Measurements from ENCODE around the gene COL16A1.

COL16A1 gene

DNA sequence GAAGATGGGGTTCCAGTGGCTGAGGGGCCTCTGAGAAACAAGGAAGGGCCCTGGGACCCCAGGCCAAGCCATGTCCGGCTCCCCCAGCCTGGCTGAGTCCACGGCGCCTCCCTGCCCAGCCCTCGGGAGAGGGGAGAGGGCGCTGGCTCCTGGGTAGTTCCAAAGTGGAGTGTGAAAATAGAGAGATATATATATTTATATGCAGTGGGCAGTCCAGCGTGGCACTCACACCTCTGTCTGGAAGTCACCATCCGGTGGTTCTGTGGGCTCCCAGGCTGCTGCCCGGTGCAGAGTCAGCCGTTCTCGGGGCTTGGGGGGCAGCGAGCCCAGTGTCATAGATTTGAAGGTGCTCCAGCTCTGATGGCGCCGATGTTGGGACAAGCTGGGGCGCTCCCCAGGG is 23.4 kb upstream of the COL16A1 start:
- ATAC-seq (replicated peaks) (no peak), DNase-seq (no peak)
- Mint-ChIP-seq H3K4me3 (no peak overlapping the region), H3K9me3 (no peaks in the 10 kb centered on the region), H3K4me1 (ENCODE audit: low read depth in 2 of 2) (peaks cover 0 to 2% of the 10 kb centered on the region in 2 donors), H3K36me3 (ENCODE audit: insufficient read depth) (peaks cover 9% of the 10 kb centered on the region), H3K27me3 (peaks cover 6 to 23% of the 10 kb centered on the region in 2 donors), H3K27ac (no peak overlapping the region)

DNA sequence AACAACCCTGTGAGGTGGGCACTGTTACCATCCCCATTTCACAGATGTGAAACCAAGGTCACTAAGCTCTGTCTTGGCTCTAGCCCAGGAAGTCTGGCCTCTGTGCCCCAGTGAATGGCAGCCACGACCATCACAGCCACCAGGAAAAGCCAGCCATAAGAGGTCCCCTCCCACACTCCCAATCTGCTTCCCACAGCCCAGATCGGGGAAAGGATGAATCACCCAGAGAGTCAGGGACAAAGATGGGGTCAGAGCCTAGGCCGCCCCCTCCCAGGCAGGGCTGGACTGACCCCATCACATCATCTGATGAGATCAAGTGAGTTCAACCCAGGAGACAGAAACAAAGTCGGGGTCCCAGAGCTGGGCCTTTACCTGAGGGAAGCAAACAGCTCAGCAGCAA is 22.9 kb upstream of the COL16A1 start:
- H3K27me3 Mint-ChIP-seq: peaks cover 11 to 28% of the 10 kb centered on the region in 2 donors
- no peak overlapping the region for H3K27ac Mint-ChIP-seq

DNA sequence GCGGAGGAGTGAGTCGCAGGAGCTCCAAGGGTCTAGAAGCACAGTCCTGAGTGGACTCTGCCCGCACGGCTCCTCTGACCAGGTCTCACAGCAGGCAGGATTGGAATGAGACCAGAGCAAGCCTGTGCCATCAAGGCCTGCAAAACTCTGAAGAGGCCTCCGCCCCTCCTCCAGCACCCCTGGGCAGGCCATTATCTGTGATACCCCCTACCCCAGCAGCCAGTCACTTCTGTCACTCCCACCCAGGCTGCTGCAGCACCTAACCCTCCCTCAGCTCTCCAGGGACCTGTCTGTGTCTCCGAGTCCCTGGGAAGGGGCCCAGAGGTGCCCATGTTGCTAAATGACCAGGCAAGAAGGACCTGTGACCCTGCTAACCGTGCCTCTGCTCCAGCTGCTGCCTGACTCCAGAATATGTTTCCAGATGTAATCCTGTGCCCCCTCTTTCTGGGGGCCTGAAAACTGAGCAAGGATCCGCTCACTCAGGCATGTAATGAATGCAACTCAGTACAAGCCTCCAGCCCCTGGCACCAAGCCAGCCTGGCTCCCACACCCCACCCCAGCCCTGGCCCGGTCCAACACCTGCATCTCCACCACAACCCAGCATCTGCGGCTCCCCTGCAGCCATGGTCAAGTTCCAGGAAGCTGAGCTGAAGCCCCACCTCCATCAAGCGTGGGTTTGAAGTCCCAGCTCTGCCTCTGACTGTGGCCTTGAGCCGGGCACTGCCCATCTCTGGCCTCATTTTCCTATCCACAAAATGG is 22.1 kb upstream of the COL16A1 start:
- Mint-ChIP-seq H3K9me3 (no peaks in the 10 kb centered on the region), H3K4me1 (ENCODE audit: low read depth in 2 of 2) (peaks cover 0 to 2% of the 10 kb centered on the region in 2 donors), H3K4me3 (no peak overlapping the region), H3K27me3 (peaks cover 18 to 35% of the 10 kb centered on the region in 2 donors), H3K27ac (peak overlapping the region in 1 of 2 donors; percentile 30), H3K36me3 (ENCODE audit: insufficient read depth) (peaks cover 9% of the 10 kb centered on the region)
- ATAC-seq (replicated peaks) (no peak), DNase-seq (no peak)

More for the DNA sequence above, 22.9 kb upstream of the COL16A1 start:
- H3K36me3 Mint-ChIP-seq (ENCODE audit: insufficient read depth): peaks cover 9% of the 10 kb centered on the region
- no peak for ATAC-seq (replicated peaks)
- no peak for DNase-seq
- H3K9me3 Mint-ChIP-seq: no peaks in the 10 kb centered on the region
- H3K4me3 Mint-ChIP-seq: no peak overlapping the region
- peaks cover 0 to 2% of the 10 kb centered on the region in 2 donors for H3K4me1 Mint-ChIP-seq (ENCODE audit: low read depth in 2 of 2)

DNA sequence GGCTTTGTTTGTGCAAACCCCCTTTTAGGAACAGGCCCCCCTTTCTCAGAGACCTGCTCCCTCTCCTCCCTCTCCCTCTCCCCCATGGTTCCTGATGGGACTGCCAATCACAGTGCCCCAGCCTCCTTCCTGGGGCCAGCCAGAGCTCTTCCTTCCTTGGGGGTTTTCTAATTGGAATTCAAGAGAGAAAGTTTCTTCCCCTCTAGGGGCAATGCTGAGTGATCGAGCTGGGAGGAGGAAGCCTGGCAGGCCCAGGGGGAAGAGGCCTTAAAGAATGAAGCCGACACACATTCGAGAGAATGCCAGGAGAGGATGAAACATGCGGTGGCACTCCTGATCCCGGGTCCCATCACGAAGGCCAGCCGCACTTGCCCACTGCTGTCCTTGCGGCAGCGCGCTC is 21.3 kb upstream of the COL16A1 start:
- DNase-seq (no peak), ATAC-seq (replicated peaks) (no peak)
- Mint-ChIP-seq H3K4me1 (ENCODE audit: low read depth in 2 of 2) (peaks cover 0 to 2% of the 10 kb centered on the region in 2 donors), H3K27me3 (peaks cover 21 to 37% of the 10 kb centered on the region in 2 donors), H3K36me3 (ENCODE audit: insufficient read depth) (peaks cover 9% of the 10 kb centered on the region), H3K4me3 (no peak overlapping the region), H3K27ac (no peak overlapping the region), H3K9me3 (no peaks in the 10 kb centered on the region)

DNA sequence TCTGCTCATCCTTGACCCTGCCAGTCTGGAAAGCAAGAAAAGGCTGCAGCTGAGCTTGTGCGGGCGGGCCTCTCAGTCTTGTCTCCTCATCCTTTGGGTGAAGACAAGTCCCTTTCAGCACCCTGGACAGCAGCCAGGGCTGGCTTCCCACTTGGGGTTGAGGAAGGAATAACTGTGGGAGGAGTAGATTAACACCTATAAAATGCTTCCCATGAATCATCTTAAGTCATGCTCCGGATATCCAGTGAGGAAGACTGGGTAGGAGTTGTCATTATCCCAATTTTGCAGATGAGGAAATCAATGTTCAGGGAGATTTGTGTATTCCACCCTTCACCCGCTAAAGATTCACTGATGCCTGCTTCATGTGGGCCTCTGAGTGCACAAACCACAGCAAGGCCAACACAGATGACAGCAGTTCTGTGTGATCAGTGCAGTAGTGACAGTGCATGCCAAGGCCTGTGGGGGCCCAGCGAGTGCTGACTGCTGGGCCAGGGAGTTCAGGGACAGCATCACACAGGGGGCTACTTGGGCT is 20.1 kb upstream of the COL16A1 start:
- no peak overlapping the region for H3K27ac Mint-ChIP-seq
- no peak overlapping the region for H3K4me3 Mint-ChIP-seq
- peaks cover 26 to 36% of the 10 kb centered on the region in 2 donors for H3K27me3 Mint-ChIP-seq
- peak; percentile 31 to 35 (median 33) for DNase-seq
- no peak for ATAC-seq (replicated peaks)
- peaks cover 0 to 2% of the 10 kb centered on the region in 2 donors for H3K4me1 Mint-ChIP-seq (ENCODE audit: low read depth in 2 of 2)
- H3K36me3 Mint-ChIP-seq (ENCODE audit: insufficient read depth): peaks cover 5% of the 10 kb centered on the region
- H3K9me3 Mint-ChIP-seq: no peaks in the 10 kb centered on the region

DNA sequence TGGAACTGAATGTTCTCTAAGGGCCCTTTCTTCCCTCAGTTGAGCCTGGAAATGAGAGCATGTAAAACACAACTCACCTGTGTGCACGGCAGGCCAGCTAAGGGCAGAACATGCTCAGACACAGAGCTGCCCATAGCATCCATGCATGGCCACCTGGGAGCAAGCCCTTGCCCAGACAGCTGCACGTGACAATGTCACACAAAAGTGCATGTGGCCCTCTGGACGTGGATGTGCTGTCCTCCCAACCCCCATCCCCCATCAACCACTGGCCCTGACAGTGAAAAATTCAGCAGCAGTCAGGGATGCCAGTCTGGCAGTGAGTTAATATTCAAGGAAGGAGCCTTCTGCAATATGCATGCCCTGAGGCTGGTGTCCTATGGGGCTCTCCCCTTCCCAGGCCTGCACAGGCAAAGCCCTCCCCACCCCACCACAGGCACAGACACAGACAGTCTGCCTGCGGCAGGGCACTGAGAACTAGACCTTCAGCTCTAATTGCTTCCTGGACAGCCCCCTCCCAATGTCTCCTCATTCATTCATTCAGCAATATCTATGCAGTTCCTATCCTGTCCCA is 14.6 kb upstream of the COL16A1 start:
- H3K27me3 Mint-ChIP-seq: peaks cover 70 to 91% of the 10 kb centered on the region in 2 donors
- no peaks in the 10 kb centered on the region for H3K36me3 Mint-ChIP-seq (ENCODE audit: insufficient read depth)
- peaks cover 14 to 15% of the 10 kb centered on the region in 2 donors for H3K4me1 Mint-ChIP-seq (ENCODE audit: low read depth in 2 of 2)
- H3K9me3 Mint-ChIP-seq: no peaks in the 10 kb centered on the region
- DNase-seq: no peak
- no peak overlapping the region for H3K27ac Mint-ChIP-seq
- ATAC-seq (replicated peaks): no peak
- H3K4me3 Mint-ChIP-seq: no peak overlapping the region

DNA sequence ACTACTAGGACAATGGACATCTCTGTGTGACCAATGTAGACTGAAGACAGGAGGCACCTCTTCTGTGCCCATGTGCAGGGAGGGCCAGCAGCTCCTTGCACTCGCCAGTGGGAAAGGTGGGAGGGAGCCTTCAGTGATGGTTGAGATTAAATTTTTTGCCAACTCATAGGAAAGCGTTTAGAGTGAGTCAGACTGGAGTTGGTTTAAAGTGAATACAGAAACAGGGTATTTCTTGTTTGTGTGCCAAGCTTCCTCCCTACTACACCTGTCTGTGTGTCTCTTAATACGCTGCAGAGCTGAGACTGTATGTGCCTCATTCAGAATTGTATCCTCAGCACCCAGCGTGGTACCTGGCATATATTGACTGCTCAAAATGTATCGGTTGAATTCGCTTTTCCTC is 13.5 kb upstream of the COL16A1 start:
- no peaks in the 10 kb centered on the region for H3K36me3 Mint-ChIP-seq (ENCODE audit: insufficient read depth)
- no peak for DNase-seq
- H3K27me3 Mint-ChIP-seq: peaks cover 76 to 92% of the 10 kb centered on the region in 2 donors
- no peaks in the 10 kb centered on the region for H3K9me3 Mint-ChIP-seq
- no peak overlapping the region for H3K27ac Mint-ChIP-seq
- no peak overlapping the region for H3K4me3 Mint-ChIP-seq
- no peak for ATAC-seq (replicated peaks)
- peaks cover 14 to 15% of the 10 kb centered on the region in 2 donors for H3K4me1 Mint-ChIP-seq (ENCODE audit: low read depth in 2 of 2)

DNA sequence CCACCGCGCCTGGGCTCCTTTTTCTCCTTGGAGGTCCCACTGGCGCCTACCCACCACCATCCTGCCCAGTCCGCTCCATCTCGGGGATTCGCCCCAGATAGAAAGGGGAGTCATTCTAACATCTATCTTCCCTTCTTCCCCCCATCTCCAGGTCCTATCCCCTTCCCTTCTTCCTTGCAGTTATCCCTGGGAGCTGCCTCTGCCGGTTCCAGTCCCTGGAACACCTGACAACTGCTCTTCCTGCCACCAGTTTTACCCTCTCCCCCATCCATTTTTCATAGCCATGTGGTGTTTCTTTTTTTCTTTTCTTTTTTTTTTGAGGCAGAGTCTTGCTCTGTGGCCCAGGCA is 12.0 kb upstream of the COL16A1 start:
- H3K9me3 Mint-ChIP-seq: no peaks in the 10 kb centered on the region
- peak overlapping the region; percentile 41 to 74 for H3K4me3 Mint-ChIP-seq
- peaks cover 14 to 15% of the 10 kb centered on the region in 2 donors for H3K4me1 Mint-ChIP-seq (ENCODE audit: low read depth in 2 of 2)
- no peaks in the 10 kb centered on the region for H3K36me3 Mint-ChIP-seq (ENCODE audit: insufficient read depth)
- DNase-seq: no peak
- peaks cover 66 to 84% of the 10 kb centered on the region in 2 donors for H3K27me3 Mint-ChIP-seq
- H3K27ac Mint-ChIP-seq: no peak overlapping the region
- ATAC-seq (replicated peaks): no peak

DNA sequence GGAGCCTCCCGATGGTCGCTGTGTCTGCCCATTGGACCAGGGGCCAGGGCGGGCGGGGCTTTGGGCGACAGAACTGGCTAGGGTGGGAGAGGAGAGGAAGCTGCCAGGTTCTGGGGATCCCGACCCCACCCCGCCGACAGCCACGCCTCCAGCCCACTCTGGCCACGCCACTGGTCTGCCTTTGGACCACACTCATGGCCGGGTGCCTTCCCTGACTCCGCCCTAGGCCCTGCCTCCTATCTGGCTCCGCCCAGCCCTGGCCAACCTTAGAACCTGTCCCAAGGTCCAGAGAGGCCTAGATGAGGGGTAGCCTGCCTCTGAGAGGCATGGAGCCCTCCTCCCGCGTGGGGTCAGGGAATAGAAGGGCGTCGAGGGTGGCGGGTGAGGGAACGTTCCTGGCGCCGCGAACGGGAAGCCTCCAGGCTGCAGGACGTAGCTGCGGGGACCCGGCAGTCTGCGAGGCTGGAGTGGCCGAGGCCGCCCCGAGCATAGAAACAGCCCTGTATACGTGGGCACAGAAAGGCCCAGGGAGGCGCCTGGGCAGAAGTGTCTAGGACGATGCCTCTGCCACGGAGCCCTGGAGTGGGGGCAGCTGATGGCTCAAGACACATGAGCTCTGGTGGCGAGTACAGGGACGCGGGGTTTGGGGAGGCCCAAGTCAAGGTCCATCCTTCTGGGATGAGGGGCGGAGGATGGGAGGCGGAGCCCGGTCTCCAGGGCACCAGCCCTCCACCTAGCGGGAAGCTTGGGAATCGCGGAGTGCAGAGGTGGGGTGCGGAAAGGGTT is 11.5 kb upstream of the COL16A1 start:
- DNase-seq (no peak), ATAC-seq (replicated peaks) (peak; percentile 32)
- H3K36me3 Mint-ChIP-seq (ENCODE audit: insufficient read depth): no peaks in the 10 kb centered on the region
- H3K27ac Mint-ChIP-seq: no peak overlapping the region
- H3K27me3 Mint-ChIP-seq: peaks cover 65 to 79% of the 10 kb centered on the region in 2 donors
- H3K4me3 Mint-ChIP-seq: peak overlapping the region; percentile 49 to 74
- H3K4me1 Mint-ChIP-seq (ENCODE audit: low read depth in 2 of 2): peaks cover 14 to 15% of the 10 kb centered on the region in 2 donors
- H3K9me3 Mint-ChIP-seq: no peaks in the 10 kb centered on the region

DNA sequence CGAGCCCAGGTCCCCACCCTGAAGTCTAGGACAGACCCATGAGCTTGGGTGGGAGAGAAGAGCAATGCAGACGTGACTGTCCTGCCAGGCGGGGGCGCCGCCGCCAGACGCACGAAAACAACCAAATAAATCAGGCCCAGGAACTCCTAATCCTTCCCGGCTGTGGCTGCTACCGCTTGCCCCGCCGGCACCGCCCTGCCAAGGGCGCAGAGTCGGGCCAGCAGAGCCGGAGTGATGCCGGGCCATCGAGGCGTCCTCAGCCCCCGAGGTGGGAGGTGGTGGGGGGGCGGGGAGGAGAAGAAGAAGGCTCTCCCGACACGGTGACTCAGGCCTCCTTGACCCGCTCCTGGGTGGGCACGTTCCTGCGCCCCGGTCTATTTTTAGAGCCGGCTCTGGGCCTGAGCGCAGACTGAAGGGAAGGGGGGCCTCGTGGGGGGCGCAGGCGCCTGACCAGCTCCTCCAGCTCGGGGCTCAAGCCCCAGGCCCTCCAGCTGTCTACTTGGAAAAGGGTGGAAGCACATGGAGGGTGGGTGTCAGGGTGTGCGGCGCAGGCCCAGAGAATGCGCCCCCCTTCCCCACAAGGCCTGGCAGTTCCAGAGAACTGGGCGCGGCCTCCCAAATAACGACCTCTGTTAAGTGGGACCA is 10.7 kb upstream of the COL16A1 start:
- Mint-ChIP-seq H3K27me3 (peaks cover 65 to 78% of the 10 kb centered on the region in 2 donors), H3K27ac (no peak overlapping the region), H3K4me3 (peak overlapping the region; percentile 33 to 53), H3K9me3 (no peaks in the 10 kb centered on the region), H3K36me3 (ENCODE audit: insufficient read depth) (no peaks in the 10 kb centered on the region), H3K4me1 (ENCODE audit: low read depth in 2 of 2) (peaks cover 14 to 15% of the 10 kb centered on the region in 2 donors)
- ATAC-seq (replicated peaks): peak; percentile 58
- DNase-seq: peak in 1 of 3 experiments; percentile 15

DNA sequence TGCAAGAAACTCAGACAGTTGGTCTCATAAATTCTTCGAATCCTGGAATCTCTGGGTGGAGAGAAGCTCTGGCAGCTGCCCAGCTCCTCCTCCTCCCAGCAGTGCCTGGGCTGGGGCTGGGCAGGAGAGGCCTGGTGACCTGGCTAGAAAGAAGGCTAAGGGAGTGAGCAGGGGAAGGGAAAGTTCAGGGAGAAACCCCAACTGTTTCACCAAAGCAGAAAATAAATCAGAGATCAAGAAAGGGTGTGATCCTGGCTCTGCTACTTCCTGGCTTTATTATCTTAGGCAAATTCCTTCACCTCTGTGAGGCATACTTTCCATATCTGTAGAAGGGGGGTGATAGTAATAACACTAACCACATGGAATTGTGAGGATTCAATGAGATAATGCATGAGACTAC is 8.8 kb upstream of the COL16A1 start:
- peaks cover 58 to 69% of the 10 kb centered on the region in 2 donors for H3K27me3 Mint-ChIP-seq
- peaks cover 20 to 22% of the 10 kb centered on the region in 2 donors for H3K4me1 Mint-ChIP-seq (ENCODE audit: low read depth in 2 of 2)
- no peak for DNase-seq
- no peak overlapping the region for H3K4me3 Mint-ChIP-seq
- H3K9me3 Mint-ChIP-seq: no peaks in the 10 kb centered on the region
- no peak overlapping the region for H3K27ac Mint-ChIP-seq
- H3K36me3 Mint-ChIP-seq (ENCODE audit: insufficient read depth): no peaks in the 10 kb centered on the region
- ATAC-seq (replicated peaks): no peak

DNA sequence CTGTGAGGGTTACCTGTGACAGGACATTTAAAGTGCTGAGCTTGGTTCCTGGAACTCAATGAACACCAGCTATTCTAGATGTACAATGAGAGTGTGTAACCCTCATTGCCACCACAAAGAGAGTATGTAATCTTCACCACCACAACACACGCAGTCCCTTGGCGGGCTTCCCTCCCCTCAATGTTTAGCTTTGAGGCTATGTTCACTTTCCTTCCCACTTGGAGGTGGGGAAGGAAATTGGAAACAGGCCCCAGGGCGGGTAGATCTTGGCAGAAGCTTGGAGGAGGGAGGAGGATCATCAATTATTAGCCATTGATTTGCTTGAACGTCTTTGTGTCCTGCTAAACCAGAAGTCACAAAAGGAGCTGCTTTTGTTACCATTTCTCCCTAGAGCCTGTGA is 8.3 kb upstream of the COL16A1 start:
- peaks cover 52 to 63% of the 10 kb centered on the region in 2 donors for H3K27me3 Mint-ChIP-seq
- peaks cover 21 to 25% of the 10 kb centered on the region in 2 donors for H3K4me1 Mint-ChIP-seq (ENCODE audit: low read depth in 2 of 2)
- ATAC-seq (replicated peaks): no peak
- H3K9me3 Mint-ChIP-seq: no peaks in the 10 kb centered on the region
- no peaks in the 10 kb centered on the region for H3K36me3 Mint-ChIP-seq (ENCODE audit: insufficient read depth)
- H3K27ac Mint-ChIP-seq: no peak overlapping the region
- no peak overlapping the region for H3K4me3 Mint-ChIP-seq
- DNase-seq: no peak

DNA sequence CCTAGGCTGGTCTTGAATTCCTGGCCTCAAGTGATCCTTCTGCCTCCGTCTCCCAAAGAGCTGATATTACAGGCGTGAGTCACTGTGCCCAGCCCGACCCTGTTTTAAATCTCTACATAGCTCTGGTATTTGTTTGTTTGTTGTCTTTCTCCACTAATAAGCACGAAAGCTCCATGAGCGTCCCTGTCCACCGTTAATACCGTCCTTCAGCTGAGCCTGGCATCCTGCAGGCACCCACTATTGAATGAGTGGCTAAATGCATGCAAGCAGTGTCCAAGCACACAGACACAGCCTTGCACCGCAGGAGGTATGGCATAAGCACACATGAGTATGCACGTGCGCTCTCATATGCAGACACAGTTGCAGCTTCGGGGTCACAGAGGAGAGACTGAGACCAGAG is 4.5 kb upstream of the COL16A1 start:
- H3K9me3 Mint-ChIP-seq: no peaks in the 10 kb centered on the region
- no peak for DNase-seq
- ATAC-seq (replicated peaks): no peak
- H3K4me3 Mint-ChIP-seq: no peak overlapping the region
- H3K36me3 Mint-ChIP-seq (ENCODE audit: insufficient read depth): no peaks in the 10 kb centered on the region
- H3K27me3 Mint-ChIP-seq: peaks cover 25 to 35% of the 10 kb centered on the region in 2 donors
- H3K27ac Mint-ChIP-seq: no peak overlapping the region
- H3K4me1 Mint-ChIP-seq (ENCODE audit: low read depth in 2 of 2): peaks cover 26 to 31% of the 10 kb centered on the region in 2 donors

All from effector memory CD8-positive, alpha-beta T cell (primary cell).